AG09309 (cell line): ENCODE measurements around the gene MYL7.

Experiments used
- DNase-seq: peaks from one replicate; pipeline ENCODE4 v3.0.0-alpha.2; 2010; ENCODE audit warnings: low read depth
- H3K4me3 ChIP-seq: 2 replicates; pipeline ENCODE4 v1.5.1; 2011; ENCODE audit warnings: mild to moderate bottlenecking, low read depth, low read length, moderate library complexity; ENCODE audit not compliant: control insufficient read depth
- CTCF ChIP-seq: IDR thresholded peaks from 2 replicates; pipeline ENCODE4 v1.5.1; 2011; ENCODE audit warnings: mild to moderate bottlenecking, low read depth, low read length, inconsistent platforms; ENCODE audit not compliant: insufficient read depth, control insufficient read depth; ENCODE audit errors: missing control alignments

MYL7 gene

GRCh38 chr7:44093102-44093641 lies 48.0 kb downstream of the MYL7 start:
- no peak overlapping the region for H3K4me3 ChIP-seq
- TF ChIP-seq CTCF, result no peak
- no peak for DNase-seq
